ENCODE data around the gene SYTL4.

DNA sequence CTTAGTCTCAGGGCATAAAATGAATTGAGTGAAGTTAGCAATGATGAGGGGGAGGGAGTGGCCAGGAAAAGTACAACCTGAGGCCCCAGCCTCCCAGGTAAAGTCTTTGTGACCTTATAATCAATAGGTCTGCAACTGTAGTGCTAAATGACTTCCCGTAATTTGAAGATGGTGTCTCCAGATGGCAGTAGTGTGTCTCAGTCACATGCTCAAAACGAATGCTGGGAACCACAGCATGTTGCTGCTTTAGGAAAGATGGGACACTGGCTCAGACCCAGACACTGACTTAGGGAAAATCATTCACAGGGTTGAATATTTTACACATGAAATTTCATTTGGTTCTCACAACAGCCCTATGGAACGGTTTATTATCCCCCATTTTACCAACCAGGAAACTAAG is 77.7 kb downstream of the SYTL4 start:
- TF ChIP-seq, protein P1, sequence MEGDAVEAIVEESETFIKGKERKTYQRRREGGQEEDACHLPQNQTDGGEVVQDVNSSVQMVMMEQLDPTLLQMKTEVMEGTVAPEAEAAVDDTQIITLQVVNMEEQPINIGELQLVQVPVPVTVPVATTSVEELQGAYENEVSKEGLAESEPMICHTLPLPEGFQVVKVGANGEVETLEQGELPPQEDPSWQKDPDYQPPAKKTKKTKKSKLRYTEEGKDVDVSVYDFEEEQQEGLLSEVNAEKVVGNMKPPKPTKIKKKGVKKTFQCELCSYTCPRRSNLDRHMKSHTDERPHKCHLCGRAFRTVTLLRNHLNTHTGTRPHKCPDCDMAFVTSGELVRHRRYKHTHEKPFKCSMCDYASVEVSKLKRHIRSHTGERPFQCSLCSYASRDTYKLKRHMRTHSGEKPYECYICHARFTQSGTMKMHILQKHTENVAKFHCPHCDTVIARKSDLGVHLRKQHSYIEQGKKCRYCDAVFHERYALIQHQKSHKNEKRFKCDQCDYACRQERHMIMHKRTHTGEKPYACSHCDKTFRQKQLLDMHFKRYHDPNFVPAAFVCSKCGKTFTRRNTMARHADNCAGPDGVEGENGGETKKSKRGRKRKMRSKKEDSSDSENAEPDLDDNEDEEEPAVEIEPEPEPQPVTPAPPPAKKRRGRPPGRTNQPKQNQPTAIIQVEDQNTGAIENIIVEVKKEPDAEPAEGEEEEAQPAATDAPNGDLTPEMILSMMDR (IDR thresholded peaks at IDR 0.05) = no peak
- TF ChIP-seq POLR2A (IDR thresholded peaks at IDR 0.05) (no peak), POLR2AphosphoS5 (IDR thresholded peaks at IDR 0.05) (no peak)

All from stomach (tissue), 4 donors.